ENCODE measurements around the gene ZNF280D.

GRCh38 chr15:56719774-56720555 is 13.3 kb downstream of the ZNF280D start:
- TF ChIP-seq POLR2AphosphoS5 (IDR thresholded peaks at IDR 0.05) (no peak), TAF1 (IDR thresholded peaks at IDR 0.05; ENCODE audit: low read depth) (no peak), CTCF (IDR thresholded peaks at IDR 0.05; ENCODE audit: poor library complexity, severe bottlenecking) (no peak), EZH2 (IDR thresholded peaks at IDR 0.05; ENCODE audit: borderline replicate concordance, insufficient read depth, low read length, poor library complexity, severe bottlenecking) (no peak), RAD21 (conservative IDR thresholded peaks at IDR 0.05) (no peak), MXI1 (conservative IDR thresholded peaks at IDR 0.05; ENCODE audit: poor library complexity, severe bottlenecking) (no peak), EP300 (conservative IDR thresholded peaks at IDR 0.05; ENCODE audit: poor library complexity, severe bottlenecking) (no peak)
